OCI-LY7 (cell line): Measurements from ENCODE around the gene ORC2. TPM values are rescaled to one million over a fixed set of nuclear protein-coding genes. Genes with fewer than 3 reads are reported as not detected.
A peak's percentile ranks its signal among the peaks of the same experiment; 100 is the strongest.

Experiments used
- Bru-seq: library from RNA; stranded (reverse); fragments of 400-500 nt; gene quantifications from one replicate; lab custom pipeline; 2021; lab: Mats Ljungman, UMichigan
- BruChase-seq, 2 experiments: library from RNA; stranded (reverse); fragments of 400-500 nt; gene quantifications; one replicate each; lab custom pipeline; 2021; lab: Mats Ljungman, UMichigan
- BruUV-seq: library from RNA; stranded (reverse); fragments of 400-500 nt; replicated peaks from 2 replicates; lab custom pipeline; 2021; lab: Mats Ljungman, UMichigan
- CTCF ChIA-PET: fragments of 300-600 bp; sonication (Branson Sonifier 250); formaldehyde crosslinking; loops from one replicate; lab custom pipeline; 2022; ENCODE audit warnings: antibody characterized with exemption; ENCODE audit not compliant: unreplicated experiment; lab: Charles Lee
- POLR2A ChIA-PET: fragments of 300-600 bp; sonication (Branson Sonifier 250); formaldehyde crosslinking; loops from one replicate; lab custom pipeline; 2022; ENCODE audit warnings: antibody characterized with exemption; lab: Charles Lee
- DNase-seq: peaks from one replicate; pipeline ENCODE4 v3.0.0-alpha.2; 2015; ENCODE audit warnings: low spot score
- H2AFZ ChIP-seq: fragments of 200-600 bp; sonication (generic), shearing (Covaris generic); 2 replicates; pipeline ENCODE4 v1.6.1; 2014; ENCODE audit warnings: mild to moderate bottlenecking, antibody characterized with exemption, low read length, moderate library complexity
- H3K27ac ChIP-seq: fragments of 200-600 bp; sonication (generic); 2 replicates; pipeline ENCODE4 v1.5.1; 2014; ENCODE audit warnings: mixed run types, low read depth, mild to moderate bottlenecking, moderate library complexity, low read length, inconsistent platforms; ENCODE audit not compliant: poor library complexity, severe bottlenecking
- H3K36me3 ChIP-seq: fragments of 200-600 bp; sonication (generic); 2 replicates; pipeline ENCODE4 v1.6.1; 2014; ENCODE audit warnings: mild to moderate bottlenecking, antibody characterized with exemption, low read length, moderate library complexity, mixed read lengths; ENCODE audit not compliant: insufficient read depth
- H3K4me1 ChIP-seq: fragments of 200-600 bp; sonication (generic); 2 replicates; pipeline ENCODE4 v1.5.1; 2014; ENCODE audit warnings: mild to moderate bottlenecking, low read length; ENCODE audit not compliant: insufficient read depth, poor library complexity, severe bottlenecking
- H3K4me2 ChIP-seq: fragments of 200-600 bp; sonication (generic); 2 replicates; pipeline ENCODE4 v1.6.1; 2014; ENCODE audit warnings: mild to moderate bottlenecking, low read length
- H3K4me3 ChIP-seq: fragments of 200-600 bp; sonication (generic); 2 replicates; pipeline ENCODE4 v1.5.1; 2014; ENCODE audit warnings: mild to moderate bottlenecking, low read depth, low read length; ENCODE audit not compliant: poor library complexity, severe bottlenecking
- H3K79me2 ChIP-seq: fragments of 200-600 bp; sonication (generic); 2 replicates; pipeline ENCODE4 v1.6.1; 2016; ENCODE audit warnings: low read depth, mild to moderate bottlenecking, low read length, moderate library complexity, mixed read lengths; ENCODE audit not compliant: insufficient read depth
- H3K9me2 ChIP-seq: fragments of 200-600 bp; sonication (generic); 2 replicates; pipeline ENCODE4 v1.6.1; 2016; ENCODE audit warnings: mild to moderate bottlenecking, low read length, mixed read lengths; ENCODE audit not compliant: insufficient read depth
- H3K9me3 ChIP-seq: fragments of 200-600 bp; sonication (generic); 2 replicates; pipeline ENCODE4 v1.6.1; 2014; ENCODE audit warnings: mild to moderate bottlenecking, mixed run types, low read length, mixed read lengths
- H4K20me1 ChIP-seq: fragments of 200-600 bp; sonication (generic); 2 replicates; pipeline ENCODE4 v1.6.1; 2014; ENCODE audit warnings: mild to moderate bottlenecking, antibody characterized with exemption, low read length, moderate library complexity, mixed read lengths; ENCODE audit not compliant: insufficient read depth
- EZH2phosphoT487 ChIP-seq: fragments of 200-600 bp; sonication (generic); IDR thresholded peaks from 2 replicates; pipeline ENCODE4 v1.6.1; 2018; ENCODE audit warnings: low read depth, borderline replicate concordance, mild to moderate bottlenecking, mixed run types, antibody characterized with exemption, low read length, moderate library complexity, mixed read lengths
- intact Hi-C: fragments of 100-400 bp; cut with micrococcal nuclease; formaldehyde crosslinking; loops from one replicate; pipeline ENCODE4 v1.10.0; 2022; ENCODE audit not compliant: unreplicated experiment
- long read RNA-seq: library from polyadenylated mRNA; stranded (forward); transcript quantifications from one replicate; pipeline ENCODE4 v2.0.0, GENCODE V29; 2022
- total RNA-seq, 2 experiments: library from RNA; depleted of rRNA in 1 of 2; stranded (reverse); fragments of >200 nt in 1 of 2; shearing (Covaris generic) in 1 of 2; gene quantifications; 2 replicates each; pipeline ENCODE4 v1.2.3, GENCODE V29; 2014 to 2022
- TF ChIP-seq, protein P1 (sequence below): fragments of 200-600 bp; sonication (generic); conservative IDR thresholded peaks from 2 replicates; pipeline ENCODE4 v1.5.1; 2014; ENCODE audit warnings: mild to moderate bottlenecking, antibody characterized with exemption, low read length, moderate library complexity, mixed read lengths

The ORC2 gene
- total RNA-seq (2014; rRNA removed; shearing (Covaris generic)) (14.9 and 28.6 TPM in 2 replicates), total RNA-seq (2022) (42.3 and 46.1 TPM in 2 replicates), Bru-seq, nascent RNA (percentile 80 among the genes with signal in this experiment), BruChase-seq, experiment 1, labeled RNA remaining after a 6-hour chase (percentile 73 among the genes with signal in this experiment), BruChase-seq, experiment 2, labeled RNA remaining after a 2-hour chase (percentile 78 among the genes with signal in this experiment)
- long read RNA-seq, full-length matches to known transcripts = 18 of 36 reads
- long read RNA-seq, partial matches to known transcripts = 5 of 36 reads
- long read RNA-seq, other reads (novel, unspliced or antisense) = 13 of 36 reads

DNA sequence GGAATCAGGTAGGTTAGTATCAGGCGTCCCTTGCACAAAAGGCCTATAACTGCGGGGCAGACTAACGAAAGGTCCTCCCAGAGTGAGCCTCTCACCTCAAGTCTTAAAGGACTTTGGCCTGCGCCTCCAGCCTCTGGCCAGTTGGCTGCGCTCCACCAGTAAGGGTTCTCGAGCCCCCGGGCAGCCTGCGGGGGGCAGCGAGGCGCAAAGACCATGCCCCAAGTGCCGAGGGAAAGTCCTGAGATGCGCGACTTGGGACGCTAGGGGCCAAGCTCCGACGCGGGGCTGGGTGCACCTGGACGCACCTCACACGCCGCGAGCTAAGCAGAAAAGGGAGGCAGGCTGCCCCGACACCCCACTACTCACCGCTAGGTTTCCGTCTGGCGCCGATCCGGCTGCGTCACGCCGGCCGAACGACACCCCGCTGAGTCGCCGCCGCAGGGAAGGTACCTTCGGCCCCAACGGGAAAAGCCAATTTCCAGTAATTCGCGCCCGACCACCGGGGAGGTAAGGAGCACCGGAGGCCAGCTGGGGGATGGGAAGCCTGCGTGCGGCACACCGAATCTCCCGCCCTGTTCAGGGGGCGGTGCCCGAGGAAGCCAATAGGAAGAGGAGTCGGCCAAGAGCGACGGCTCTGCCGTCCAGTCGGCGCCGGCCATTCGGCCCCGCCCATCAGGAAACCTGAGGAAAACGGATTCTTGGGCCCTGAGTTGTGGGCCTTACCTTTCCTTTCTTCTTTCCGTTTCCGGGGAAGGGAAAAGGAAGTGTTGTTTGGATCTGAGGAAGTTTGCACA lies at the start of gene ORC2:
Gene ORC2 (minus strand): TSS at position 537 of the 794 bp plus-strand sequence. CDS start 5,537 bp downstream, outside the sequence.
- intact Hi-C loops = loop anchor here (1.0 to 5.0 kb wide), 6 partner anchors 108 to 297 kb away; partner anchors contain the start of genes CASP8 and HYCC2
- Histone ChIP-seq H3K4me1 (peaks cover 28% of the 10 kb centered on the region), H2AFZ (peak within 1 kb of the TSS; percentile 89), H3K4me2 (peak within 1 kb of the TSS; percentile 93), H3K27ac (peak within 1 kb of the TSS; percentile 71), H3K9me3 (no peaks in the 10 kb centered on the region), H3K79me2 (peaks cover 34% of the 10 kb centered on the region), H4K20me1 (peaks cover 5% of the 10 kb centered on the region; the same call in 1 of the 2 replicates), H3K36me3 (peaks cover 22% of the 10 kb centered on the region), H3K4me3 (peak within 1 kb of the TSS; percentile 76), H3K9me2 (no peaks in the 10 kb centered on the region)
- TF ChIP-seq, protein P1, sequence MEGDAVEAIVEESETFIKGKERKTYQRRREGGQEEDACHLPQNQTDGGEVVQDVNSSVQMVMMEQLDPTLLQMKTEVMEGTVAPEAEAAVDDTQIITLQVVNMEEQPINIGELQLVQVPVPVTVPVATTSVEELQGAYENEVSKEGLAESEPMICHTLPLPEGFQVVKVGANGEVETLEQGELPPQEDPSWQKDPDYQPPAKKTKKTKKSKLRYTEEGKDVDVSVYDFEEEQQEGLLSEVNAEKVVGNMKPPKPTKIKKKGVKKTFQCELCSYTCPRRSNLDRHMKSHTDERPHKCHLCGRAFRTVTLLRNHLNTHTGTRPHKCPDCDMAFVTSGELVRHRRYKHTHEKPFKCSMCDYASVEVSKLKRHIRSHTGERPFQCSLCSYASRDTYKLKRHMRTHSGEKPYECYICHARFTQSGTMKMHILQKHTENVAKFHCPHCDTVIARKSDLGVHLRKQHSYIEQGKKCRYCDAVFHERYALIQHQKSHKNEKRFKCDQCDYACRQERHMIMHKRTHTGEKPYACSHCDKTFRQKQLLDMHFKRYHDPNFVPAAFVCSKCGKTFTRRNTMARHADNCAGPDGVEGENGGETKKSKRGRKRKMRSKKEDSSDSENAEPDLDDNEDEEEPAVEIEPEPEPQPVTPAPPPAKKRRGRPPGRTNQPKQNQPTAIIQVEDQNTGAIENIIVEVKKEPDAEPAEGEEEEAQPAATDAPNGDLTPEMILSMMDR = peak; percentile 83
- TF ChIP-seq EZH2phosphoT487 = no peak
- peak; percentile 95 for DNase-seq
- POLR2A ChIA-PET = interaction anchor here (0.6 to 4.3 kb wide), 22 partner anchors 8 to 649 kb away, joined by 3 to 28 read pairs (median 3); partner anchors contain the start of genes NIF3L1 and SGO2
- CTCF ChIA-PET = interaction anchor here (0.6 to 2.2 kb wide), 4 partner anchors 14 to 269 kb away, joined by 3 to 12 read pairs (median 4); no protein-coding TSS in a partner anchor
- no TSS peak for BruUV-seq

DNA sequence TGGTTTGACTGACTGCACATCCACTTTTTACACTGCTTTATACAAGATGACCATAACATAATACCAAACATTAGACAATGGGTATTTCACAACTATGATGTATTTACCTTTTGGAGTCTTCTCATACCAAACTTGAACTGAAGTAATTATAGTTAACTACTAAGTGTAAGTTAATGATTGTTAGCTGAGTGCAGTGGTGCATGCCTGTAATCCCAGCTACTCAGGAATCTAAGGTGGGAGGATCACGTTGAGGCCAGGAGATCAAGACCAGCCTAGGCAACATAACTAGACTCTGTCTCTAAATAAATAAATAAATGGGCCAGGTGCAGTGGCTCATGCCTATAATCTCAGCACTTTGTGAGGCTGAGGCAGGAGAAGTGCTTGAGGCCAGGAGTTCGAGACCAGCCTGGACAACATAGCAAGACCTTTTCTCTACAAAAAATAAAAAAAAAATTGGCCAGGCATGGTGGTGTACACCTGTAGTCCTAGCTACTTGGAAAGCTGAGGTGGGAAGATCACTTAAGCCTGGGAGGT lies 44.9 kb upstream of the ORC2 start:
- Histone ChIP-seq H2AFZ (no peak overlapping the region), H3K4me1 (no peaks in the 10 kb centered on the region), H3K27ac (no peak overlapping the region), H4K20me1 (no peaks in the 10 kb centered on the region), H3K36me3 (peaks cover 44% of the 10 kb centered on the region), H3K4me2 (no peak overlapping the region), H3K79me2 (no peaks in the 10 kb centered on the region), H3K9me3 (no peaks in the 10 kb centered on the region), H3K4me3 (no peak overlapping the region), H3K9me2 (no peaks in the 10 kb centered on the region)
- intact Hi-C loops = no loop called here
- BruUV-seq = no TSS peak
- TF ChIP-seq EZH2phosphoT487 = no peak
- TF ChIP-seq, protein P1 = no peak
- POLR2A ChIA-PET = no interaction called here
- CTCF ChIA-PET = no interaction called here
- DNase-seq = no peak
